GM12878 (cell line): ENCODE data around the gene NAT10. TPM values are rescaled to one million over a fixed set of nuclear protein-coding genes. Genes with fewer than 3 reads are reported as not detected.

Experiments
- ATAC-seq: fragments of 200-7000 bp; cut with Tn5 transposase; 3 replicates; pipeline ENCODE4 v1.9.1; 2020; ENCODE audit warnings: mild to moderate bottlenecking, moderate library complexity
- BruUV-seq: library from RNA; stranded (reverse); fragments of 400-500 nt; replicated peaks from 2 replicates; lab custom pipeline; 2021; lab: Mats Ljungman, UMichigan
- CTCF ChIA-PET: fragments of 300-600 bp; sonication (Branson Sonifier 250); formaldehyde crosslinking; extraction: SDS; loops from one replicate; lab custom pipeline; 2021; ENCODE audit warnings: inconsistent platforms; lab: Yijun Ruan, JAX
- POLR2A ChIA-PET: fragments of 350-600 bp; formaldehyde crosslinking; extraction: SDS; loops from one replicate; lab custom pipeline; 2021; ENCODE audit warnings: inconsistent platforms; lab: Charles Lee
- RAD21 ChIA-PET: fragments of 300-600 bp; sonication (Branson Sonifier 250); formaldehyde crosslinking; loops from one replicate; lab custom pipeline; 2023; ENCODE audit warnings: antibody characterized with exemption; ENCODE audit not compliant: unreplicated experiment; lab: Charles Lee
- SMC1A ChIA-PET: fragments of 300-600 bp; sonication (Branson Sonifier 250); formaldehyde crosslinking; loops from one replicate; lab custom pipeline; 2023; ENCODE audit not compliant: unreplicated experiment, uncharacterized antibody; lab: Charles Lee
- DNase-seq: peaks from one replicate; pipeline ENCODE4 v3.0.0-alpha.2; 2011; ENCODE audit warnings: low read depth, low spot score
- FAIRE-seq: peaks from 3 replicates; lab custom pipeline; 2011; peaks lifted over from hg19 to GRCh38; lab: Jason Lieb, UNC
- H2AFZ ChIP-seq: 2 replicates; pipeline ENCODE4 v1.6.0; 2011; ENCODE audit warnings: low read depth, low read length, control low read depth; ENCODE audit not compliant: control insufficient read depth
- H3K27ac ChIP-seq: 2 replicates; pipeline ENCODE4 v1.5.1; 2011; ENCODE audit warnings: control low read depth; ENCODE audit not compliant: control insufficient read depth, insufficient read depth
- H3K27me3 ChIP-seq, 2 experiments: replicated peaks in 1 of 2; 2 replicates each; pipeline versions ENCODE4 v1.6.0 to v1.6.1; 2011; ENCODE audit warnings: low read length in 1 of 2; ENCODE audit not compliant: control insufficient read depth in 2 of 2, insufficient read depth in 2 of 2
- H3K36me3 ChIP-seq, 2 experiments: 2 replicates each; pipeline ENCODE4 v1.5.1; 2011; ENCODE audit warnings: low read length in 1 of 2; ENCODE audit not compliant: control insufficient read depth in 2 of 2, insufficient read depth in 2 of 2
- H3K4me1 ChIP-seq: 2 replicates; pipeline ENCODE4 v1.6.1; 2011; ENCODE audit warnings: mild to moderate bottlenecking, low read length, moderate library complexity, mixed read lengths; ENCODE audit not compliant: control insufficient read depth, insufficient read depth
- H3K4me2 ChIP-seq: 2 replicates; pipeline ENCODE4 v1.6.0; 2011; ENCODE audit warnings: control low read depth; ENCODE audit not compliant: control insufficient read depth, insufficient read depth
- H3K4me3 ChIP-seq: fragments of 200-600 bp; sonication (generic); 2 replicates; pipeline ENCODE4 v1.5.1; 2016
- H3K79me2 ChIP-seq: 2 replicates; pipeline ENCODE4 v1.6.0; 2011; ENCODE audit warnings: low read length; ENCODE audit not compliant: control insufficient read depth, insufficient read depth
- H3K9ac ChIP-seq: 2 replicates; pipeline ENCODE4 v1.8.0; 2011; ENCODE audit warnings: low read length, control low read depth, mixed read lengths; ENCODE audit not compliant: control insufficient read depth, insufficient read depth
- H3K9me3 ChIP-seq: replicated peaks from 3 replicates; pipeline ENCODE4 v1.5.1; 2011; ENCODE audit warnings: mild to moderate bottlenecking, low read length; ENCODE audit not compliant: control insufficient read depth, insufficient read depth
- H4K20me1 ChIP-seq: 2 replicates; pipeline ENCODE4 v1.6.0; 2011; ENCODE audit not compliant: control insufficient read depth, insufficient read depth
- FOS ChIP-seq: IDR thresholded peaks from 3 replicates; pipeline ENCODE4 v1.6.1; 2011; ENCODE audit warnings: borderline replicate concordance; ENCODE audit not compliant: insufficient read length; ENCODE audit errors: extremely low read depth
- KDM1A ChIP-seq: fragments of 200-600 bp; sonication (generic); IDR thresholded peaks from 2 replicates; pipeline ENCODE4 v1.6.1; 2016; ENCODE audit warnings: borderline replicate concordance
- MEF2B ChIP-seq: fragments of 450-650 bp; IDR thresholded peaks from 2 replicates; pipeline ENCODE4 v1.6.1; 2018; ENCODE audit warnings: mild to moderate bottlenecking, moderate library complexity; ENCODE audit not compliant: partially characterized antibody, poor library complexity, severe bottlenecking
- MXI1 ChIP-seq: fragments of 150-350 bp; IDR thresholded peaks from 2 replicates; pipeline ENCODE4 v1.6.1; 2011; ENCODE audit warnings: low read depth, mild to moderate bottlenecking, inconsistent platforms, low read length, improper control_type of control experiment
- PML ChIP-seq: IDR thresholded peaks from 2 replicates; pipeline ENCODE4 v1.6.1; 2012; ENCODE audit warnings: low read length, inconsistent platforms
- POLR2A ChIP-seq: IDR thresholded peaks from 2 replicates; pipeline ENCODE4 v1.6.1; 2011; ENCODE audit warnings: low read depth, mild to moderate bottlenecking, low read length
- SIN3A ChIP-seq: IDR thresholded peaks from 2 replicates; pipeline ENCODE4 v1.6.1; 2012; ENCODE audit warnings: low read depth, low read length, improper control_type of control experiment
- SKIL ChIP-seq: fragments of 450-650 bp; IDR thresholded peaks from 2 replicates; pipeline ENCODE4 v1.6.1; 2017; ENCODE audit warnings: mild to moderate bottlenecking, low read depth, inconsistent platforms; ENCODE audit not compliant: poor library complexity, severe bottlenecking
- SMAD1 ChIP-seq: fragments of 450-650 bp; IDR thresholded peaks from 2 replicates; pipeline ENCODE4 v1.6.1; 2018; ENCODE audit warnings: mild to moderate bottlenecking, low read depth; ENCODE audit not compliant: partially characterized antibody
- ZBTB4 ChIP-seq: fragments of 450-650 bp; formaldehyde crosslinking; IDR thresholded peaks from 2 replicates; pipeline ENCODE4 v1.4.0; 2022; ENCODE audit warnings: mild to moderate bottlenecking, moderate library complexity
- WGBS: methylation state at CpG from one replicate; pipeline ENCODE4 v1.1.6; 2016; ENCODE audit warnings: low lambda C conversion rate; ENCODE audit not compliant: insufficient replicate concordance, insufficient coverage; ENCODE audit errors: missing lambda C conversion rate; 5-methylcytosine and 5-hydroxymethylcytosine counted together
- in situ Hi-C: fragments of 300-500 bp; cut with MboI; formaldehyde crosslinking; loops from 9 replicates; pipeline ENCODE4 v1.14.3; 2018; ENCODE audit warnings: mixed read lengths
- intact Hi-C: fragments of 100-400 bp; cut with micrococcal nuclease; formaldehyde crosslinking; loops from one replicate; pipeline ENCODE4 v1.14.2; 2022; ENCODE audit not compliant: unreplicated experiment
- polyA plus RNA-seq, 11 experiments: library from polyadenylated mRNA; depleted of rRNA in 4 of 11; unstranded in 6 of 11; stranded (reverse) in 5 of 11; fragments of >200 nt; fragmentation: Nextera tagmentation in 4 of 11; fragmentation: Illumina TruSeq in 1 of 11; extraction: Ambion mirVana in 4 of 11; extraction: Trizol in 1 of 11; gene quantifications; 1 replicate in 1 of 11; 2 replicates in 10 of 11; pipeline versions ENCODE4 v1.2.1 to v1.2.3, GENCODE V29; 2011 to 2016; ENCODE audit warnings: inconsistent platforms in 2 of 11, missing spikeins in 2 of 11, low read depth in 1 of 11
- total RNA-seq, 4 experiments: library from RNA; depleted of rRNA in 3 of 4; stranded (reverse); fragments of >200 nt in 3 of 4; fragmentation: Illumina TruSeq in 1 of 4; extraction: Trizol in 1 of 4; gene quantifications; 2 replicates each; pipeline versions ENCODE4 v1.2.1 to v1.2.3, GENCODE V29; 2013 to 2021
- TF ChIP-seq, protein P1 (sequence below): fragments of 150-350 bp; IDR thresholded peaks from 2 replicates; pipeline ENCODE4 v1.6.1; 2014; ENCODE audit warnings: mild to moderate bottlenecking, low read depth, low read length
- TF ChIP-seq, protein P2 (sequence below): fragments of 450-650 bp; IDR thresholded peaks from 2 replicates; pipeline ENCODE4 v1.6.1; 2018; ENCODE audit warnings: mild to moderate bottlenecking, low read depth, moderate library complexity; ENCODE audit not compliant: partially characterized antibody

The NAT10 gene
- total and polyA plus RNA-seq, 10 of the 15 experiments (the other 5 are each of a cell fraction or from before 2014, with no cell fraction given): 45.1 to 95.5 (median 72.8) TPM

DNA sequence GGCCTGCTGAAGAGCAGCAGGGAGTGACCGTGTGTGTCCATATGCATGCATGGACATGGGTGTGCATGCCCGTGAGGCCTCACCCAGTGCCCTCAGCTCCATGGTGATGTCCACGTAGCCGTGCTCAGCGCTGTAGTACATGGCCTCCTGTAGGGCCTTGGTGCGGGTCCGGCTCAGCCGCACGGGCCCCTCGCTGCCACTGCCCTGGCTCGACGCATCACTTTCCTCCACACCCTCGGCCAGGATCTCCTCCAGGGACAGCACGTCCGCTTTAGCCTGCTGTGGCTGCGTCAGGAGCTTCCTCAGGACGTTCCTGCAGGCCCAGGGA, 57.0 kb downstream of the NAT10 start (continued):
- TF ChIP-seq, protein P1, sequence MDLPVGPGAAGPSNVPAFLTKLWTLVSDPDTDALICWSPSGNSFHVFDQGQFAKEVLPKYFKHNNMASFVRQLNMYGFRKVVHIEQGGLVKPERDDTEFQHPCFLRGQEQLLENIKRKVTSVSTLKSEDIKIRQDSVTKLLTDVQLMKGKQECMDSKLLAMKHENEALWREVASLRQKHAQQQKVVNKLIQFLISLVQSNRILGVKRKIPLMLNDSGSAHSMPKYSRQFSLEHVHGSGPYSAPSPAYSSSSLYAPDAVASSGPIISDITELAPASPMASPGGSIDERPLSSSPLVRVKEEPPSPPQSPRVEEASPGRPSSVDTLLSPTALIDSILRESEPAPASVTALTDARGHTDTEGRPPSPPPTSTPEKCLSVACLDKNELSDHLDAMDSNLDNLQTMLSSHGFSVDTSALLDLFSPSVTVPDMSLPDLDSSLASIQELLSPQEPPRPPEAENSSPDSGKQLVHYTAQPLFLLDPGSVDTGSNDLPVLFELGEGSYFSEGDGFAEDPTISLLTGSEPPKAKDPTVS: no peak
- no peak for TF ChIP-seq SMAD1

- ChIA-PET CTCF (interaction anchor here (0.6 kb wide), 1 partner anchor 33 kb away, joined by 3 read pairs; no protein-coding TSS in a partner anchor), RAD21 (no interaction called here), POLR2A (interaction anchor here (1.2 kb wide), 1 partner anchor 18 kb away, joined by 3 read pairs; no protein-coding TSS in a partner anchor), SMC1A (no interaction called here)
- ATAC-seq (no peak), DNase-seq (no peak), FAIRE-seq (no peak)
- no peaks in the 10 kb centered on the region for H3K9me3 ChIP-seq
- no peaks in the 10 kb centered on the region for H3K4me1 ChIP-seq
- H3K27me3 ChIP-seq: no peaks in the 10 kb centered on the region
- no peak overlapping the region for H3K4me2 ChIP-seq
- H3K79me2 ChIP-seq: no peaks in the 10 kb centered on the region
- WGBS: 93% methylated on average over 7 of the region's 7 CpGs
- H3K4me3 ChIP-seq: no peak overlapping the region
- H3K36me3 ChIP-seq: peaks cover 0 to 3% of the 10 kb centered on the region in 2 experiments; a peak in 1 of 4 replicates
- no peak overlapping the region for H3K9ac ChIP-seq
- H2AFZ ChIP-seq: no peak overlapping the region
- intact Hi-C loops: no loop called here
- BruUV-seq: no TSS peak
- H3K27ac ChIP-seq: no peak overlapping the region
- H4K20me1 ChIP-seq: no peaks in the 10 kb centered on the region
- in situ Hi-C loops: loop anchor here (25.0 kb wide), 1 partner anchor 324 kb away; no protein-coding TSS in a partner anchor
- TF ChIP-seq, protein P2, sequence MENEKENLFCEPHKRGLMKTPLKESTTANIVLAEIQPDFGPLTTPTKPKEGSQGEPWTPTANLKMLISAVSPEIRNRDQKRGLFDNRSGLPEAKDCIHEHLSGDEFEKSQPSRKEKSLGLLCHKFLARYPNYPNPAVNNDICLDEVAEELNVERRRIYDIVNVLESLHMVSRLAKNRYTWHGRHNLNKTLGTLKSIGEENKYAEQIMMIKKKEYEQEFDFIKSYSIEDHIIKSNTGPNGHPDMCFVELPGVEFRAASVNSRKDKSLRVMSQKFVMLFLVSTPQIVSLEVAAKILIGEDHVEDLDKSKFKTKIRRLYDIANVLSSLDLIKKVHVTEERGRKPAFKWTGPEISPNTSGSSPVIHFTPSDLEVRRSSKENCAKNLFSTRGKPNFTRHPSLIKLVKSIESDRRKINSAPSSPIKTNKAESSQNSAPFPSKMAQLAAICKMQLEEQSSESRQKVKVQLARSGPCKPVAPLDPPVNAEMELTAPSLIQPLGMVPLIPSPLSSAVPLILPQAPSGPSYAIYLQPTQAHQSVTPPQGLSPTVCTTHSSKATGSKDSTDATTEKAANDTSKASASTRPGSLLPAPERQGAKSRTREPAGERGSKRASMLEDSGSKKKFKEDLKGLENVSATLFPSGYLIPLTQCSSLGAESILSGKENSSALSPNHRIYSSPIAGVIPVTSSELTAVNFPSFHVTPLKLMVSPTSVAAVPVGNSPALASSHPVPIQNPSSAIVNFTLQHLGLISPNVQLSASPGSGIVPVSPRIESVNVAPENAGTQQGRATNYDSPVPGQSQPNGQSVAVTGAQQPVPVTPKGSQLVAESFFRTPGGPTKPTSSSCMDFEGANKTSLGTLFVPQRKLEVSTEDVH: no peak
- TF ChIP-seq SIN3A (no peak), ZBTB4 (no peak), MXI1 (no peak), KDM1A (no peak), PML (no peak), SKIL (no peak), MEF2B (no peak), POLR2A (no peak), FOS (no peak)
Observed at GRCh38 chr11:34162856-34163255, 57.4 kb downstream of the NAT10 start.
